GM18951 (cell line): ENCODE data around the gene PTH2.

Source experiments
- POLR2A ChIP-seq: IDR thresholded peaks from 4 replicates; pipeline ENCODE4 v1.6.1; 2011; ENCODE audit warnings: mild to moderate bottlenecking; ENCODE audit not compliant: insufficient read length, insufficient read depth; ENCODE audit errors: extremely low read depth
- in situ Hi-C: fragments of 300-500 bp; cut with MboI; formaldehyde crosslinking; loops from one replicate; pipeline ENCODE4 v1.12.0; 2022; ENCODE audit warnings: low sequenced_read_pairs, mixed read lengths, inconsistent platforms; ENCODE audit not compliant: unreplicated experiment

The PTH2 gene

GRCh38 chr19:49407482-49408015, 15.7 kb downstream of the PTH2 start:
- in situ Hi-C loops, result no loop called here
- no peak for TF ChIP-seq POLR2A

GRCh38 chr19:49407079-49407478, 16.2 kb downstream of the PTH2 start:
- in situ Hi-C loops, result no loop called here
- no peak for TF ChIP-seq POLR2A

- no peak for TF ChIP-seq POLR2A
- in situ Hi-C loops, result no loop called here
These were observed 19.6 kb downstream of the PTH2 start for GRCh38 chr19:49403404-49404187.

- in situ Hi-C loops, result no loop called here
- TF ChIP-seq POLR2A, result no peak
These were observed 23.2 kb downstream of the PTH2 start for GRCh38 chr19:49400029-49400428.

- in situ Hi-C loops, result loop anchor here (10.0 kb wide), 1 partner anchor 46 kb away; the partner anchor contains the start of gene SLC17A7
- TF ChIP-seq POLR2A, result no peak
These were observed 24.3 kb downstream of the PTH2 start for GRCh38 chr19:49398931-49399330.

GRCh38 chr19:49398001-49398615, 25.1 kb downstream of the PTH2 start:
- TF ChIP-seq POLR2A, result no peak
- in situ Hi-C loops, result loop anchor here (10.0 kb wide), 1 partner anchor 47 kb away; the partner anchor contains the start of gene SLC17A7

DNA sequence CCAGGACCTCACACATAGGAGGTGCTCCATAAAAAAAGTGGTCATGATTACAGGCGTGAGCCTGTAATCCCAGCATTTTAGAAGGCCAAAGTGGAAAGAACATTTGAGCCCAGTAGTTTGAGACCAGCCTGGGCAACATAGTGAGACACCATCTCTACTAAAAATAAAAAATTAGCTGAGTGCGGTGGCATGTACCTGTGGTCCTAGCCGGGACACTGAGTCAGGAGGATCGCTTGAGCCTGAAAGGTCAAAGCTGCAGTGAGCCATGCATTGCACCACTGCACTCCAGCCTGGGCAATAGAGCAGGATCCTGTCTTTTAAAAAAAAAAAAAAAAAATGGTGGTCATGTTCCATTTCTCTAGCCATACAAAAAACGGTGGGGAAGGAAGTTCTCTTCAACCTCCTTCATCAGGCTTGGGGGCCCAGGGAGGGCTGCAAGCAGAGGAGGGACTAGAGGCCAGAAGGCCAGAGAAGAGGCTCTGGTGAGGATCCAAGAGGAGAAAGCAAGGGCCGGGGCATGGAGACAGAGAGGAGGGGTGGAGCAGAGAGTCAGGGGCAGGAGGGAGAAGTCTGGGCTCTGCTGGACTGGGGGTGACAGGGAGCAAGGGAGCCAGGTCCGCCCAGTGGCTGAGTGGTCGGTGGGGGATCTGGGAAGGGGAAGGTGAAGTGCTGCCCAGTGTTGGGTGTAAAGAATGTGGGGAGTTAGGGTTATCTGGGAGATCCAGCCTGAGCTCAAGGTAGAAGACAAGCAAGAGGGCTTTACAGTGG, 26.3 kb downstream of the PTH2 start:
- in situ Hi-C loops, result loop anchor here (10.0 kb wide), 1 partner anchor 48 kb away; the partner anchor contains the start of gene SLC17A7
- no peak for TF ChIP-seq POLR2A

DNA sequence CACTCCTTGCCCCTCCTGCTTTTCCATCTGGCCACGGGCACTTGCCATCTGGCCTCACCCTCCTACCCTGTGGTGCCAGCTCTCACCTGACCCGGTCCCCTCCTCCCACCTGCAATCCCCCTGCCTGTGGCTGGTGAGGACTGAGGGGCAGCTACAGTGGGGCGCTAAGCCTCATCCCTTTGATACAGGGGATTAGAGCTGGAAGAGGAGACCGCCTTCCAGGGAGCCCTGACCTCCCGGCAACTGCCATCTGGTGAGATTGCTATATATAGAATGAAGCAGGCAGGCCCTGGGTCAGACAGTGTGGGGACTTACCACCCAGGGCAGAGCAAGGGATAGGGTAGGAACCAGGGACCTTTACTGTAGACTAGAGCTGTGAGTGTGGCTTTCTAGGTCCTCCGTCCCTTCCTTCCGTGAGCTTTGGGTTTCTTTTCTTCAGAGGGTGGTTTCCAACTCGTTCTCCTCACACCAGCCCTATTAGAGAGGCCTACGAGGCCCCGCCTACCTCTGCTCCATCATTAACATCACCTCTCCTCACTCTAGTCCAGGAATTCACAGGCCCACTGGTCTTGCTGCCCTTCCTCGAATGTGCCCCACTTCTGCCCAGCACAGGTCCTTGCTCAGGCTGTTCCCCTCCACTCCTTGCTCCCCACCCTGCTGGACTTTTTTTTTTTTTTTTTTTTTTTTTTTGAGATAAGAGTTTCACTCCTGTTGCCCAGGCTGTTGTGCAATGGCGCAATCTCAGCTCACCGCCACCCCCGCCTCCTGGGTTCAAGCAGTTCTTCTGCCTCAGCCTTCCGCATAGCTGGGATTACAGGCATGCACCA, 27.4 kb downstream of the PTH2 start:
- in situ Hi-C loops, result loop anchor here (10.0 kb wide), 1 partner anchor 49 kb away; the partner anchor contains the start of gene SLC17A7

GRCh38 chr19:49393881-49394280, 29.4 kb downstream of the PTH2 start:
- no peak for TF ChIP-seq POLR2A
- in situ Hi-C loops, result loop anchor here (10.0 kb wide), 1 partner anchor 51 kb away; the partner anchor contains the start of gene SLC17A7

More for the DNA sequence above, 27.4 kb downstream of the PTH2 start:
- TF ChIP-seq POLR2A, result no peak

DNA sequence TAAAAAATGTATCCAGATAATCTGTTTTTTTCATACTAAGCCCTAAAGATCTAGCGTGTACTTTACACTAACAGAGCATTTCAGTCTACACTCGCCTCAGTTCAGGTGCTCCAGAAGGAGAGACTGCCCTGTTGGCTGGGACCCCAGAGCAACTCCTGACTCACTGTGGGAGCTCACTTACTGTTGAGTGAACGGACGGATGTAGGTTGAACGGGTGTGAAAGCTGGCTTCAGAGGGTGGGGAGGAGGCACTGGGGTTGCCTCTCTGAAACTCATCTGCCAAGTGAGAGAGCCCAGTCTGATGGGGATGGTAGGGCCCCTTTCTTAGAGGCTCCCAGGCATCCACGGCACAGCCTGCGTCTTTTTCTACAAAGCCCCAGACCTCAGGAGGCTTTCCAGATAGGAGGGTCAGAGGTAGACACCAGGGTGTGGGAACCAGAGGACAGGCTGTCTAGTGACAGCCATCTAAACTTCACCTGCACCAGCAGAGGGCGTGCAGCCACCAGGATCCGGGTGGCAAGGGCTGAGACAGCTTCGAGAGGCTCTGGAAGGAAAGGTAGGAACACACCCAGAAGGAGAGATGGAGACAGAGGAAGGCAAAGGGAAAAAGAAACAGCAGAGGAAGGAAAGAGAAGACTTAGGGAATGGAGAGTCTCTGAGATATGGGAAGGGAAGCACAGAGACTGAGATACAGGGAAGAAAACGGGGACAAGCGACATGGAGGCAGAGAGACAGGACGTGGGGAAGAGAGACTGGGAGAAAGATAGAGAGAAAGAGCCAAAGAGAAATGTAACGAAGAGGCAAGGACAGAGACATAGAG, 31.5 kb downstream of the PTH2 start:
- no peak for TF ChIP-seq POLR2A
- in situ Hi-C loops, result loop anchor here (10.0 kb wide), 1 partner anchor 53 kb away; the partner anchor contains the start of gene SLC17A7

DNA sequence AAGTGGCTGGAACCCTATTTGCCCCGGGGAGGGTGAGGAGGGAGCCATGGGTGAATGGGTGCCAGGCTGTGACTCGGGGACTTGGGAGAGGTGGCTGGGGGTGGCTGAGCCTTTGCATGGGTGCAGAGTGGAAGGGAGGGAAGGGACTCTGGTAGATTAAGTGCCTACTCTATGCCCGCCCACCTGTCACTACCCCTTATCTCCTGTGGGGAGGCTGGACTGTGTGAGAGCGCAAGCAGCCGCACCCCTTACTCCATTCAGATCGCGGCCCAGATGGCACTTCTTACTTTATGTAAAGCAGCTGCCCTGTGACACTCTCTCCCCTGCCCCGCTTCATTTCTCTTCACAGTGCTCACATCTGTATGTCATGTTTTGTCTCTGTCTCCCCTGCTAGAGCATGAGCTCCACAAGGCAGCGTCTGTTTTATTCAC, 32.3 kb downstream of the PTH2 start:
- no peak for TF ChIP-seq POLR2A
- in situ Hi-C loops, result loop anchor here (10.0 kb wide), 1 partner anchor 54 kb away; the partner anchor contains the start of gene SLC17A7
